ENCODE measurements around the gene GGA1.

GGA1 gene

DNA sequence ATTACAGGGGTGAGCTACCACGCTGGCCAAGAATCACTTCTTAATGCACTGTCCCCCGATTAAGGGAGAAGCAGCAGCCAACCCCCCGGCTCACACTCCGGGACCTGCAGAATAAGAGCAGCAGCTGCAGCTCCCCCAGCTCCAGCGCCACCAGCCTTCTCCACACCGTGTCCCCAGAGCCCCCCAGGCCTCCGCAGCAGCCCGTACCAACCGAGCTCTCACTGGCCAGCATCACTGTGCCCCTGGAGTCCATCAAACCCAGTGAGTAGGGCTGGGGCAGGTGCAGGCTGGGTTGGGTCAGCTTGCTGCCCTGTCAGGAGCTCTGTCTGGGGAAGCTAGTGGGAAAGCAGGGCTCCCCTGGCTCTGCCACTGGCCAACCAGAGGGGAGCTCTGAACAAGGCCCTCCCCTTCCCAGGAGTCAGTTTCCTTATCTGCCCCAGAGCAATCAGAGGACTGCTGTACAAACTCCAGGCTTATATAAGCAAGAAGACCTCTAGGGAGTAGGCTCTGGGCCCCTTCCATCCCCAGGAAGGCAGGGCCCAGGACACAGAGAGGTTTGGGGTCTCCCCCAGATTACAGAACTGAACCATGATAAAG is 22.3 kb downstream of the GGA1 start:
- DNase-seq (ENCODE audit: low read depth), result no peak

DNA sequence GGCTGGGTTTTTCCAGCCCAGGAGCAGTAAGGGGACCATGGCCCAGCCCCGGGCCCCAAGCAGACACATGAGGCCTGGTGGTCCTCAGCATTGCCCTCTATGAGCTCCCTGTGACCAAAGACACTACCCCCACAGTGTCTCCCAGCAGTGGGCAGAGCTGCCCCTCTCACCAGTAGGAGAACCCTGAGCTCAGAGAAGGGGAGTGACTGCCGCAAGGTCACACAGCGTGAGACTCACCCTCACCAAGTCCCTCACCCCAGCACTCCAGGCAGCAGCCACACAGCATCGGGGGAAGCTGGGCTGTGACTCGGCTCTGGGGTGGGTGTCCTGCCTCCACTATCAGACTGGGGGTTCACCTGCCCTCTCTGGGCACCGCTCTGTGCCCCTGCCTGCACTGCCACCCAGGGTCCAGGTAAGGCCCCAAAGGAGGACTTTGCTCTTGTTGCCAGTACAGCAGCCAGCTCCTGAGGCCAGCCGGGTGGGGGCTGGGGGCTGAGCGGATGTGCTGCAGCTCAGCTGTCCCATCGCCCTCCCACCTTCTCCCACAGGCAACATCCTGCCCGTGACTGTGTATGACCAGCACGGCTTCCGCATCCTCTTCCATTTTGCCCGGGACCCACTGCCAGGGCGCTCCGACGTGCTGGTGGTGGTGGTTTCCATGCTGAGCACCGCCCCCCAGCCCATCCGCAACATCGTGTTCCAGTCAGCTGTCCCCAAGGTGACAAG is 23.0 kb downstream of the GGA1 start:
- DNase-seq (ENCODE audit: low read depth), result no peak

DNA sequence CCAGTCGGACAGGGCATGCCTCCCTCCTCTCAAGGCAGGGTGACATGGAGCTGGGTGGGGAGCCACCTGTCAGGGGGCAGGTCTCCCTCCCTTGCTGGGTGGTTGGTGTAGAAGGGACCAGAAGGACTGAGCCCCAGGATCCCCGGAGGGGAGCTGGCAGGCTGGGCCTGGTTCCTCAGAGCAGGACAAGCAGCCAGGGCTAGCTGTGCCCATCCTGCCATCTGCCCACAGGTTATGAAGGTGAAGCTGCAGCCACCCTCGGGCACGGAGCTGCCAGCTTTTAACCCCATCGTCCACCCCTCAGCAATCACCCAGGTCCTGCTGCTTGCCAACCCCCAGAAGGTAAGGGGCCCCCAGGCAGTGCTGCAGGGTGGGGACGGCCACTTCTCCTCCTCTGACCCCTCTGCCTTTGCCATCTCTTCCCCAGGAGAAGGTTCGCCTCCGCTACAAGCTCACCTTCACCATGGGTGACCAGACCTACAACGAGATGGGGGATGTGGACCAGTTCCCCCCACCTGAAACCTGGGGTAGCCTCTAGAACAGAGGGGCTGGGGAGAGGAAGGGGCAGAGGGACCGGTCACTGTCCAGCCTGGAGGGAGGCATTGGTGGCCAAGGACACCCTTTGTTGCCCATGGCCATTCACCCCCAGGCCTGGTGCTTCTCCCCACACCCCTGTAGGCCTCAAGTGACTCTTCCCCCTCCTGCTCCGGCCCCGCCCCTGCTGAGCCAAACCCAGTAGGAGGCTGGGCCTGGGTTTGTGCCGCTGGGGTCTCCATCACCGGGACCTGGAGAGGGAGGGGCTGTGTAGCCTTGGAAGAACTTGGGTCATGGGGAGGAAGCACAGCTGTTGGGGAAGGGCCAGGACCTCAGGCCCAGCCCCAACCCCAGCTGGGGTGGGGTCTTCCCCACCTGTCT is 23.8 kb downstream of the GGA1 start:
- no peak for DNase-seq (ENCODE audit: low read depth)

DNA sequence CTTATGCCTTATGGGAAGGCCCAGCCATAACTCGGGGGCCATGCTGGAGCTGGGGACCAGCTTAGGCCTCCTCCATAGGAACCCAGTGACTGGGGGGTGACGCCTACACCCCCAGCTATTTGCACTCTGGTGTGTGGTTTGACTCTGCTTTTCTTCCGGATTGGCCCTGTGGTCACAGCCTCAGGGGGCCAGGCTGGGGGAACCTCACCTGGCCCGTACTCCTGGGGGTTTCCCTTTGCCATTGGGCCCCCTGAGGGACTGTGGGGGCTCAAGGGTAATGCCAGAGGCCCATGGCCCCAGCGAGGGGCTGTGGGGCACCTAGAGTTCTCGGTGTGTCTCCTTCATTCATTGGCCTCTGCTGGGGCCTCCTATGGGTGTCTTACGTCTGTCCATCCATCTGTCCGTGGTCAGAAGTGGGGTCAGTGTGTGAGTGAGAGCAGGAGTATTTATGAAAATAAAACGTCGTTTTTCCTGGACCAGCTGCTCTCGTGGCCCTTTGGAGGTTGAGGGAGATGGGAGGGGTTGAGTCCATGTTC is 24.5 kb downstream of the GGA1 start:
- DNase-seq (ENCODE audit: low read depth), result no peak

DNA sequence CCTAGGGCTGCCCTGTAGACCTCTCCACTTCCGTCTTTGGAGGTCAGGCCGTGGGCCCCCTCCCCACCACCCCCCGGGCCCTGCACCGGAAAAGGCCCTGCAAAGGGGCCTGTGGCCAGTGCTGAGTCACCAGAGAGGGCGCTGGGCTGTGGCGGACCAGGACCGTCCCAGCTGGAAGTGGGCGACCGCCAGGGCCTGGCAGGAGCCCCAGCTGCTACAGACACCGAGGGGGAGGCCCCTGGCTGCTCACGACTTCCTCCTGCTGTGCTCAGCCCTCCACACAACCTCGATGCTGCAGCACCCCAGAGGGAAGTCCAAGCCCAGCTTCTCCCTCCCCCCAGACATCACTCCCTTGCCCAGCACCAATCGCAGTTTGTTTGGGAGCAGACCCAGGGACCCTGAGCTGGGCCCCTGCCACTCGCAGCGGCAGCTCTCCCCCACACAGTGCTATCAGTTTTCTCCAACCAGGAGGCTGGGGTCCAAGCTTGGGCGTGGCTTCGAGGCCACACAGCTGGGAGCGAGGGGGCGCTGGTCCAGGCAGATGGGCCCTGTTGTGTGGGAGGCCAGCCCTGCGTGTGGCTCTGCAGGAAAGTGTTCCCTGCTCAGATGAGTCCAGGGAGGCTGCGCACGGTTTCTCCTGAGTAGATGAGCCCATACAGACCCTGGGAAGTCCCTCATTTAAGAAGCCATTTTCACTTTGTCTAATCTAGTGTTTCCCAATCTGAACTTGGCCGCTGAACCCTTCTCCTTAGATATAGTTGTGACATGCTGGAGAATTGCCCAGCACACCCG is 25.2 kb downstream of the GGA1 start:
- DNase-seq (ENCODE audit: low read depth), result peak; percentile 53

DNA sequence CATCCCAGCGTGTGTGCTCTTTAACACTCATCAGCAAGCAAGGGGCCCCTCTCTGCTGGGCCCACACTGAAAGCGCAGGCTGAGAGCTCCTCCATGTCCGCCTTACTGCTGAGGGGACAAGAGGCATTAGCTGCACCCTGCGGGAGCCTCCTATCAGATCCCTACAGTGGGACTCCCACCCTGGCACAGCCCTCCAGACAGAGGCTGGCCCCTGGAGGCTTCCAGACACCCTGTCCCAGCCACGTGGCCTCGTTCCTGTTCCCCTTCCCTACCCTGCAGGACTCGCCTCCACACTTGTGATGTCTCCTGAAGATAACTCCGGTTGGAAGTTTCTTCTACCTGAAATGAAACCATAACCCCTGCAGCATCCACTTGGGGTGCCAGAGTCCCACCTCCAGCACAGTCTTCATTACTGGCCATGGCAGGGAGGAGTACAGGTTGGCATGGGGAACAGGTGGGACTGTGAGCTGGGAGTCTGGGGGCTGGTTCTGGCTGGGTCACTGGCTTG is 25.8 kb downstream of the GGA1 start:
- no peak for DNase-seq (ENCODE audit: low read depth)

DNA sequence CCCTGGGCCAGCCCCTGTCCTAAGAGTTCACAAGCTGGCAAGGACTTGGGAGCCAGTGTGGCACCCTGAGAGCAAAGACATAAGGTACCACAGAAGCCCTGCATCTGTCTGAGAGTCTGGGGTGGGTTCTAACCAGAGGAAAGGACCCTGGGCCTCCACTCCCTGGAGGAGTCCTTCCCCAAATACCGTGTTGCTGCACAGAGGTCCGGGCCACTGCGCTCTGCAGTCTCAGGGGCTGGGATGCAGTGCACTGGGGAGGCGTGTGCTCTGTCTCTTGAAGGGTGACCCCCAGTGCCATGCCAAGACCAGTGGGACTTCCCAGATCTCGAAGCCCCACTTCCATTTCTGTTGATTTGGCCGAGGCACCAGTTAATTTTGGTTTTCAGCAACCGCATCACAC is 26.5 kb downstream of the GGA1 start:
- no peak for DNase-seq (ENCODE audit: low read depth)

DNA sequence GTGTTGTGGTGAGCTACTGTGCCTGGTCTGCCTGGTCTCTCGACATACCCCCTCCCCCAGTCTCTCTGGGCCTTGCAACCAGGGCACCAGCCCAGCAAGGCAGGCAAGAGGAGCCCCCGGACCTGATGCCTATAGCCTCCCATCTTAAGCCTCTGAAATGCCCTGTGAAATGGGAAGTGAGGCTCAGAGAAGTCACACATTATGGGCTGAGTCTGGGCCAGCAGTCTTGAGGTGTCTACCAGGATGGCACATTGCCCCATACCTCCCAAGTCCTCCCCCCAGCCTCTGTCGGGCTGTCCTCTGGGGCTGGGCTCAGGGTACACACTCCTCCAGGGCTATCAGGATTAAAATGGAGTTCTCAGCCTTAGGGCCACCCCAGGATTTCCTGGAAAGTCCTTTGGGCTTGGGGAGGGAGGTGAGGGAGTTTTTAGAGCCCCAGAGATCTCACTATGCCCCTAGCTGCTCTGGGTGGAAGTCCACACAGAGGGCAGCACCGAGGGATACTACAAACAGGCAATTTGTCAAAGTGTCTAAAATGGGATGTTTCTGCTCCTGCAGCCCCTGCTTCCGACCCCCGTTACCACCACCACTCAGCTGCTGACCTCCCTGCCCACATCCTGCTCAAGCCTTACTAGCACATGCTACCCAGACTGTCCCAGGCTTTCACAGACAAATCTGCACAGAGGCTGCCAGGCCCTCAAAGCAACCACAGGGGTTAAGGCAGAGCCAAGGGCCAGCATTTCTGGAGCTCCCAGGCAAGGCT is 27.7 kb downstream of the GGA1 start:
- no peak for DNase-seq (ENCODE audit: low read depth)

DNA sequence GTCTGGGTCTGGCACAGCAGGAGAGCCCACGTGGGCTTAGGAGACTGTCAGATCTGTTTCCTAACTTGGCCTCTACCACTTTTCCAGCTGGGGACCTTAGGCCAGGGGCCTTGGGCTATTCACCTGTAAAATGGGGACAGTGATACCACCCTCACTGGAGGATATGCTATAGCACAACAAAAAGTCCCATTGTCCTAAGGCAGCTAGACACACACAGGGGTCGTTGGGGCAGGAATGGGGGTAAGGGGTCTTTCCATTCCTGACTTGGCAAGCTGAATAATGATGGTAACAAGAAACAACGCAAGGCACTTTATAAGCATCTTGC is 28.3 kb downstream of the GGA1 start:
- DNase-seq (ENCODE audit: low read depth), result no peak

DNA sequence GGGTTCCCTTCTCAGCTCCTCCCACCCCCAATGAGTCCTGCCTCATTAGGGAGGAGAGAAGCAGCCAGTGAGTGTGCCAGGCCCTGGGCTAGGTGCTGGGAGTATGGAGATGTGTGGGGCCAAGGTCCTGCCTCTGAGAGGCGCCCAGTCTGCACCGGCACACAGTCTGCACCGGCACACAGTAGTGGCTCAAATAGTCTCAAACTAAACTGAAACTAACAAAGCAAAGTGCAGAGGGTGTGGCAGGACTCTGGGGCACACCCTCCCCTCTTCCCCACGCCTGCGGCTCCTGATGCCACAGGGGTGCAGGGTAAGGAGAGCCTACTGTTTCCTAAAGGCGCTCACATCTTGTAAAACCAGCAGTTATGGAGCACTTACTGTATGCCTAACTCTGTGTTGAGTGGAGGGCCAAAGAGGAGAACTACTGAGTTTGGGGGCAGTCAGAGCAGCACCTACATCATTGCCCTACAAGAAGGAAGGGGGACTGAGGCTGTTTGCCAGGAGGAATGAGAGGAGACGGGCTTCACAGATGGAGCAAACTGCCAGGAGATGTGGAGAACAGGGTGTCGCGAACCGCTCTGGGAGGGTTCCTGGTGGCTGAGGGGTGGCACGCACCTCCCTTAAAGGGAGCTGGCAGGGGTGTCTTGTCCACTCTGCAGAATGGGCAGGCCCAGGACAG is 29.9 kb downstream of the GGA1 start:
- no peak for DNase-seq (ENCODE audit: low read depth)

DNA sequence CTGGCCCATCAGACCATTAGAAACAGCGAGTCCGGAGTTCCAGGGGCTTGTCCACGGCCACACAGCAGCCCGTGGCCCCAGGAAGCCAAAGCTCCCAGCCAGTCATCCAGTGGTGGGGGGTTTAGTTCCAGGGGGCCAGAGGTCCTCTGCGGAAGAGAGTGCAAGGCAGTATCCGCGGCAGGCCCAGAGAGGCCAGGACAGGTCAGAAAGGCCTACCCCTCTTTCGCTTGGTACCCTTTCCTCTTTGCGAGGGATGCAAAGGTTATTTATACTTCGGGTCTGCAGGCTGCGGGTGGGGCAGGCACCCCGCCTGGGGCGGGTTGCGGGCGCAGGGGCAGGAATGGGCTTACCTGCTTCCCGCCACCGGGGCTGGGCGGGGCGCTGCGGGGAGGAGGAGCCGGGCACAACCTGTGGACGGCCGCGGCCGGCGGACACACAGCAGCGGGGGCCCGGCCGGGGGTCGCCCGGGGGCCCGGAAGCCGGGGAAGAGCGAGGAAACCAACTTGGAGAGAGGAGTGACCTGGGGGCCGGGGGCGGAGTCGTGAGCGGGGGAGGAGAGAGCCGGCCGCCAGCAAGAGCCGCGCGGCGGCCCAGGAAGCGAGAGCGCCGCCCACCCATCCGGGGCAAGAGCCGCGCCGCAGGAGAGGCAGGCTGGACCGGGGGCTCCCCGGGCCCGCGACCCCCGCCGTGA is 30.6 kb downstream of the GGA1 start, which contains the start of gene SH3BP1:
Gene SH3BP1, plus strand, starts transcription at position 600 of the 691 bp plus-strand sequence. CDS start 119 bp downstream, outside the sequence.
- DNase-seq (ENCODE audit: low read depth), result peak; percentile 60

DNA sequence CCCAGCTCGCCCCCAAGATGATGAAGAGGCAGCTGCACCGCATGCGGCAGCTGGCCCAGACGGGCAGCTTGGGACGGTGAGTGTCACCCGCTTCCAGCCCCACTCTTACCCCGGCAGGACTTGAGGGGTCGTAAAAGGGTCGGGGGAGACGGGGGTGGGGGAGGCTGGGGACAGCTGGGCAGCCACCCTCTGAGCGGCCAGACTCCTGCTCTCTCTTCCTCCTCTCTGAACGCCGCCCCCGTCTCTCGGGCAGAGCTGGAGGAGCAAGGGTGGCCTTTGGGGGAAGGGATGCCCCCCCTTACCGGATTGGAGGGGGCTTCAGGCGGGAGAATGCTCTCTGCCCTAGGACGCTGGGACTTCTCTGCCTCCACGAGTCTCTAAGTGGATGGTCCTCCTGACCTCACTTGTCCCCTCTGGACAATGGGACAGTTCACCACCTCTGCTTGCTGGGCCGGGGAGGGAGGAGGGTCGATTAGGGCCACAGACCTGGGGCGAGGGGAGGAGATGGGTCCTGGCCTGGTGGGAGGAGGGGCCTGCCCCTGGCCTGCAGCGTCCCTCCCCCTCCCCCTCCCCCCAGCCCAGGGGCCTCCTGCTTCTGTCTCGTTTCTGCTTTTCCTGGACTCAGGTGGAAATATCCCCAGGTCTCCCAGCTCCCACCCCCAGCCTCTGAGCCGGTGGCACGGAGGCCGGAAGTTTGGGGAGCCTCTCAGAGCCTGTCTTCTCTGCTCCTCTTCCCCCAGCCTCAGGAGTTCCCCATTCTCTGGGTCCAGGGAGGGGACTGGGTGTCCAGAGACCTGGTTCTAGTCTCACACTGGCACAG is 31.3 kb downstream of the GGA1 start:
- DNase-seq (ENCODE audit: low read depth), result no peak

DNA sequence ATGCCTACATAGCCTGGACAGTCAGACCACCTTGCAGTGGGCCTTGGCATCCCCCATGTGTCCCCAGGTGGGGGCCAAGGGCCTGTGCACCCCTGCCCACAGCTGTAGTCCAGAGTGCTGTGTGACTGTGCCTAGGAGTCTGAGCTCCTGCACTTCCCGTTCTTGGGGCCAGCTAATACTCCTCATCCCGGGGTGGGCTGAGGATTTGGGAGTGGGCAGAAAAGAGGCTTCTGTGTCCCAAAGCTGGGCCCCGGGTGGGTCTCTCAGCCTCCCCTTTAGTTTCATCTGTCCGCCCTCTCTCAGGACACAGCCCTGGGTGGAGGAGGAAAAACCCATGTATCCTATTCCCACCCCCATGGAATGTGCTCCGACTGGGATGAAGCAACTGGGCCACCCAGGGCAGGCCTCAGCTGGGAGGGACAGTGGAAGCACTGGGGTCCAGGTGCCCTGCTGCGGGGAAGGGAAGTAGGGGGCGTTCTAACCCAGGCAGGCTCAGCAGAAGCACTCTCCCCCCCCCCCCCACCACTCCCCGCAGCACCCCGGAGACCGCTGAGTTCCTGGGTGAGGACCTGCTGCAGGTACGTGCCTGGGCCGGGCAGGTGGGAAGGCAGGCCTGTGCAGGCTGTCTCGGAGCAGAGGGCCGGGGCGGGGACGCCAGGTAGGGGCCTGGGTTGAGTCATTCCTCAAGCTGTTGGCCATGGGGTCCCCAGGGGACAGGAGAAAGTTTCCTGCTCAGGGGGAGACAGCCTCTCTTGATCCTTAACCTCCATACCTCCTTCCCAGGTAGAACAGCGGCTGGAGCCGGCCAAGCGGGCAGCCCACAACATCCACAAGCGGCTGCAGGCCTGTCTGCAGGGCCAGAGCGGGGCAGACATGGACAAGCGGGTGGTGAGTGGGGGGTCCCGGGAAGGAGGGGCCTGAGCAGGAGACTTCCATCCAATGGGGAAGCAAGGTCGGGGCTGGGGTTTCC is 32.2 kb downstream of the GGA1 start:
- DNase-seq (ENCODE audit: low read depth), result no peak

DNA sequence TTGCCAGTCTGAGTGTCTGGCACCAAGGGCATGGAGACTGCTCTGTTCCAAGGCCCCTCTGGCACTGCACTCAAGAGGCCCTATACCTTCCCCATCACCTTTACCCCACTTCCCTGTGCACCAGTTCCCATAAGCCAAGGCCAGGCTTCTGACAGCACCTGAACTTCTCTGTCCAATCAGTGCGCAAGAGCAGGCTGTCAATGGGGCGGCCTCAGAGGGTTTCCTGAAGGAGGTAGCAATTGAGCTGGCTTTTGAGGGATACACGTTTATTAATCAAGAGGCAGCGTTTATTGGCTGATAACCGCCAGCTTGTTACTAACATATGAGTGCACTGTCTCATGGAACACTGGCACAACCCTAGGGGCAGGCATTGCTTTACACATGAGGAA is 32.9 kb downstream of the GGA1 start:
- DNase-seq (ENCODE audit: low read depth), result no peak

DNA sequence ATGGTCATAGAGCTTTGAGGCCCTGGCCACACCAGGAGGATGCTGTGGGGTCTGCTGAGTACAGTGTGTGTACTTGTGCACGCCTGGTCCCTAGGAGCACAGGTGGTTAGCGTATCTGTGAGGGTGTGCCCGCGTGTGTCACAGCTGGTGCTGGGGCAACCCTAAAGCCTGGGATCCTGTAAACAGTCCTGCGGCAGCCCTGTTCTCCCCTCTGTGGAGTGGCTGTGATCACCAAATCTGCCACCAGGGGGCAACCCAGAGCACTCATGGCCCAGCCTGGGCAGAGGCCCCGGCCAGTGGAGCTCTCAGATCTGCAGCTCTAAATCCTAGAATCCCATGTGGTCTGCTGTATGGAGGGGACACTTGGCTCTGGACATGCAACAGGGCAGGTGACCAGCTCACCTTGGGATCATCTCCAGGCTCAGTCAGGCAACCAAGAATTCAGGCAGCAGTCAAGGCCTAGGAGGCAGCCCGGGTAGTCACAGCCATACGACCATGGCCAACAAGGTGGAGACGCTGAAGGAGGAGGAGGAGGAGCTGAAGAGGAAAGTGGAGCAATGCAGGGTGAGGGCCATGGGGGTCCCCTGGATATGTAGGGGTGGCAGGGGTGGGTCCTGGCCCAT is 34.7 kb downstream of the GGA1 start:
- DNase-seq (ENCODE audit: low read depth), result peak; percentile 84

DNA sequence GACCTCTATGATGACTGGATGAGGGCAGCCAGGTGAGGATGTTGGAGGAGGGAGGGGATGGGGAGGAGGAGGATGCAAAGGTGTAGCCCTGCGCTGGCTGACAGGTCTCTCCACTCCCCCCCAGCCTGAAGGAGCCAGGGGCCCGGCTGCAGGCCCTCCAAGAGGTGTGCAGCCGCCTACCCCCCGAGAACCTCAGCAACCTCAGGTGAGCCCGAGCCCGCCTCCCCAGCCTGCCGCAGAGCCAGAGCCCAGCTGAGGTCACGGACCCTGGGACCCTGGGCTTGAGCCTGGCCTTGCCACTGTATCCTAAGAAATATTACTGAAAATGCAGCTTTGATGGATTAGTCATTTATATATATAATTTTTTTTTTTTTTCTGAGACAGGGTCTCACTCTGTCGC is 38.7 kb downstream of the GGA1 start:
- DNase-seq (ENCODE audit: low read depth), result no peak

DNA sequence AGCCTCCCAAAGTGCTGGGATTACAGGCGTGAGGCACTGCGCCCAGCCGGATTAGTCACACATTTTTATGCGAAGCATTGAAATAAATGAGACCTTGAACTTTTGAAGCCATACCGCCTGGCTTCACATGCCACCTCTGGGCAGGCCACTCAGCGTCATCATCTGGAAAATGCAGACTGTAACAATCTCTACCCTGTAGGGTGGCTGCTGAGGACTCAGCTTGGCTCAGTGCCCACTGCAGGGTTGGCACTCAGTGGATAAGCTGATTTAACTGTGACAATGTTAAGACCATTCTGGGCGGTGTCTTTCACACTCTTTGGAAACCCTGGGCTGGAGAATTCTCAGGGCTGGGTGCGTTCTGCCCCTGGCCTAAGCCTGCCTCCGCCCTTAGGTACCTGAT is 39.3 kb downstream of the GGA1 start:
- DNase-seq (ENCODE audit: low read depth), result no peak

Measured in activated T-cell treated with anti-CD3 and anti-CD28 coated beads for 48 hours (primary cell).